Astrocyte (in vitro differentiated cells and primary cell): ENCODE results near the gene VPS37B. TPM values are rescaled to one million over a fixed set of nuclear protein-coding genes. Genes with fewer than 3 reads are reported as not detected.

ENCODE experiments used
- DNase-seq: peaks from one replicate; pipeline ENCODE4 v3.0.0-alpha.2; 2010; ENCODE audit warnings: low read depth
- FAIRE-seq: peaks from 2 replicates; lab custom pipeline; 2011; peaks lifted over from hg19 to GRCh38; lab: Jason Lieb, UNC
- H2AFZ ChIP-seq: 2 replicates; pipeline ENCODE4 v1.6.0; 2012; ENCODE audit warnings: low read depth, low read length, inconsistent platforms
- H3K27ac ChIP-seq: 2 replicates; pipeline ENCODE4 v1.5.1; 2011; ENCODE audit warnings: low read depth, low read length, inconsistent platforms
- H3K27me3 ChIP-seq: 2 replicates; pipeline ENCODE4 v1.6.0; 2011; ENCODE audit warnings: low read length, inconsistent platforms; ENCODE audit not compliant: insufficient read depth
- H3K36me3 ChIP-seq: 2 replicates; pipeline ENCODE4 v1.5.1; 2011; ENCODE audit warnings: low read length, inconsistent platforms; ENCODE audit not compliant: insufficient read depth
- H3K4me1 ChIP-seq: 2 replicates; pipeline ENCODE4 v1.5.1; 2011; ENCODE audit warnings: low read length, inconsistent platforms; ENCODE audit not compliant: insufficient read depth
- H3K4me2 ChIP-seq: 2 replicates; pipeline ENCODE4 v1.6.0; 2012; ENCODE audit warnings: low read length, inconsistent platforms
- H3K4me3 ChIP-seq: 2 replicates; pipeline ENCODE4 v1.5.1; 2011; ENCODE audit warnings: low read depth, mild to moderate bottlenecking, low read length, inconsistent platforms; ENCODE audit not compliant: insufficient read depth
- H3K79me2 ChIP-seq: 2 replicates; pipeline ENCODE4 v1.6.0; 2012; ENCODE audit warnings: mild to moderate bottlenecking, low read length, inconsistent platforms; ENCODE audit not compliant: insufficient read depth
- H3K9ac ChIP-seq: 2 replicates; pipeline ENCODE4 v1.6.0; 2012; ENCODE audit warnings: mild to moderate bottlenecking, low read length, inconsistent platforms
- H3K9me3 ChIP-seq: 2 replicates; pipeline ENCODE4 v1.5.1; 2012; ENCODE audit warnings: low read depth, mild to moderate bottlenecking, low read length, inconsistent platforms; ENCODE audit not compliant: insufficient read depth
- H4K20me1 ChIP-seq: 2 replicates; pipeline ENCODE4 v1.6.0; 2012; ENCODE audit warnings: low read length, inconsistent platforms; ENCODE audit not compliant: insufficient read depth
- H3K27ac Mint-ChIP-seq: one replicate; pipeline ENCODE4 v1.8.0; 2021; ENCODE audit warnings: mild to moderate bottlenecking, mixed read lengths; ENCODE audit not compliant: unreplicated experiment
- H3K27me3 Mint-ChIP-seq: one replicate; pipeline ENCODE4 v1.8.0; 2021; ENCODE audit warnings: low read depth, mixed read lengths; ENCODE audit not compliant: unreplicated experiment
- H3K36me3 Mint-ChIP-seq: one replicate; pipeline ENCODE4 v1.8.0; 2021; ENCODE audit warnings: low read depth, mixed read lengths; ENCODE audit not compliant: unreplicated experiment
- H3K4me1 Mint-ChIP-seq: one replicate; pipeline ENCODE4 v1.8.0; 2021; ENCODE audit warnings: low read depth, mixed read lengths; ENCODE audit not compliant: unreplicated experiment
- H3K4me3 Mint-ChIP-seq: one replicate; pipeline ENCODE4 v1.8.0; 2021; ENCODE audit warnings: mild to moderate bottlenecking, moderate library complexity, mixed read lengths; ENCODE audit not compliant: unreplicated experiment
- H3K9me3 Mint-ChIP-seq: one replicate; pipeline ENCODE4 v1.8.0; 2021; ENCODE audit warnings: mild to moderate bottlenecking, mixed read lengths; ENCODE audit not compliant: unreplicated experiment
- EZH2 ChIP-seq: IDR thresholded peaks from 2 replicates; pipeline ENCODE4 v1.6.1; 2012; ENCODE audit warnings: mild to moderate bottlenecking, low read length, inconsistent platforms; ENCODE audit not compliant: insufficient read depth
- total RNA-seq: library from RNA; stranded (reverse); gene quantifications from 2 replicates; pipeline ENCODE4 v1.2.1, GENCODE V29; 2021
- TF ChIP-seq, protein P1 (sequence below): IDR thresholded peaks from 2 replicates; pipeline ENCODE4 v1.5.1; 2011; ENCODE audit warnings: low read depth, mild to moderate bottlenecking, inconsistent platforms, low read length, moderate library complexity; ENCODE audit not compliant: insufficient read depth

Gene VPS37B
- total RNA-seq, 1 donor from 2014 or later, result 31.4 TPM

DNA sequence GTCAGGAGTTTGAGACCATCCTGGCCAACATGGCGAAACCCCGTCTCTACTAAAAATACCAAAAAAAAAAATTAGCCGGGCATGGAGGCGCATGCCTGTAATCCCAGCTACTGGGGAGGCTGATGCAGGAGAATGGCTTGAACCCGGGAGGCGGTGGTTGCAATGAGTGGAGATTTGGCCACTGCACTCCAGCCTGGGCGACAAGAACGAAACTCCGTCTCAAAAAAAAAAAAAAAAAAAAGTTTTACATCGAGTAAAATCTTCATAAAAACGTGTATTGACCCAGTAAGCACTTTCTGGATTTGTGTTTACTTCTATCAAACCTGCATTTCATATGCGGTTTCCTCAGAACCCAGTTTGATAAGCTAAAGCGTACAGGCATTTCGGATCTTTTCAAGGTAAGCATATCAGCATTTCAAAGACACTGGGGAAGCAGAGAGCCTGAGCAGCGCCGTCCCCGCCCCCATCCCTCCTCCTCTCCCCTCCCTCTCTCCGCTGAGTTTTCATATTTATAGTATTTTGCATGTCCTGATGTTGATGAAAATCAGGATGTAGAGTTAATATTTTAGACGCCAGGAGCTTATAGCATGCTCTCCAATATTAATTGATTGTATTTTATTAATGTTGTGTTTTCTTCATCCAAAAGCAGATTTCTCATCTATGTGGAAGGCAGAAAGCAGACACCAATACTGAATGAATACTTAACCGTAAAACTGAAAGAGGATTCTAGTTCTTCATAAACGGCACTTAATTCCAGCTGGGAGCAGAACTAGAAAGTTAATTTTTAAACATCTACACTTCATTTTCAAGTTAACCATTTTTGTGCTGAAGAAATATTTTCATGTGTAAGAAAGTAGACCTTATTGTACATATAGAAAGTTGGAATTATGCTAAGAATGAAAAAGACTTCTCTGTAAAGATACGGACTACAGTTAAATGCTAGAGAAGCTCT is 69.9 kb downstream of the VPS37B start:
- H3K9ac ChIP-seq, result peak overlapping the region; percentile 47
- H2AFZ ChIP-seq, result peak overlapping the region; percentile 64
- TF ChIP-seq EZH2, result no peak
- TF ChIP-seq, protein P1, sequence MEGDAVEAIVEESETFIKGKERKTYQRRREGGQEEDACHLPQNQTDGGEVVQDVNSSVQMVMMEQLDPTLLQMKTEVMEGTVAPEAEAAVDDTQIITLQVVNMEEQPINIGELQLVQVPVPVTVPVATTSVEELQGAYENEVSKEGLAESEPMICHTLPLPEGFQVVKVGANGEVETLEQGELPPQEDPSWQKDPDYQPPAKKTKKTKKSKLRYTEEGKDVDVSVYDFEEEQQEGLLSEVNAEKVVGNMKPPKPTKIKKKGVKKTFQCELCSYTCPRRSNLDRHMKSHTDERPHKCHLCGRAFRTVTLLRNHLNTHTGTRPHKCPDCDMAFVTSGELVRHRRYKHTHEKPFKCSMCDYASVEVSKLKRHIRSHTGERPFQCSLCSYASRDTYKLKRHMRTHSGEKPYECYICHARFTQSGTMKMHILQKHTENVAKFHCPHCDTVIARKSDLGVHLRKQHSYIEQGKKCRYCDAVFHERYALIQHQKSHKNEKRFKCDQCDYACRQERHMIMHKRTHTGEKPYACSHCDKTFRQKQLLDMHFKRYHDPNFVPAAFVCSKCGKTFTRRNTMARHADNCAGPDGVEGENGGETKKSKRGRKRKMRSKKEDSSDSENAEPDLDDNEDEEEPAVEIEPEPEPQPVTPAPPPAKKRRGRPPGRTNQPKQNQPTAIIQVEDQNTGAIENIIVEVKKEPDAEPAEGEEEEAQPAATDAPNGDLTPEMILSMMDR, result no peak
- H3K4me3 ChIP-seq, result peak overlapping the region; percentile 59
- FAIRE-seq (no peak), DNase-seq (no peak)
- peak overlapping the region; percentile 42 for H3K4me3 Mint-ChIP-seq
- H3K27me3 Mint-ChIP-seq, result peaks cover 3% of the 10 kb centered on the region
- no peaks in the 10 kb centered on the region for H3K9me3 ChIP-seq
- H3K4me1 Mint-ChIP-seq, result no peaks in the 10 kb centered on the region
- H3K27ac ChIP-seq, result no peak overlapping the region
- H4K20me1 ChIP-seq, result no peaks in the 10 kb centered on the region
- no peak overlapping the region for H3K27ac Mint-ChIP-seq
- H3K36me3 ChIP-seq, result no peaks in the 10 kb centered on the region
- no peaks in the 10 kb centered on the region for H3K36me3 Mint-ChIP-seq
- no peaks in the 10 kb centered on the region for H3K9me3 Mint-ChIP-seq
- no peaks in the 10 kb centered on the region for H3K4me1 ChIP-seq
- H3K79me2 ChIP-seq, result no peaks in the 10 kb centered on the region
- H3K4me2 ChIP-seq, result peak overlapping the region; percentile 89
- peaks cover 3% of the 10 kb centered on the region for H3K27me3 ChIP-seq

DNA sequence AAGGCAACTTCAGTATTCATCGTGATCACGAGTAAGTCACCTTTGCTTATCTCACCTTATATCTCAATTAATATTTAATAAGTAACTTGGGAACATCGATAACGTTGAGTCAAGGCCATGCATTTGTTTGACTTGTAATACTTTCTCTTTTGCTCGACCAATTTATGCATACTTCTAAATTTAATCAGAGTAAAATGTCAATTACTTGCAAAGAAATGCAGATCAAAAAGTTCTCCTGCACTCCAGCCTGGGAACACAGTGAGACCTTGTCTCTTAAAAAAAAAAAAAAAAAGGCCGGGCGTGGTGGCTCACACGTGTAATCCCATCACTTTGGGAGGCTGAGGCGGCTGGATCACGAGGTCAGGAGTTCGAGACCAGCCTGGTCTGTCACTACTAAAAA is 72.5 kb downstream of the VPS37B start:
- FAIRE-seq, result no peak
- peaks cover 3% of the 10 kb centered on the region for H3K27me3 ChIP-seq
- peaks cover 3% of the 10 kb centered on the region for H3K27me3 Mint-ChIP-seq

More for the DNA sequence above, 72.5 kb downstream of the VPS37B start:
- Histone ChIP-seq H2AFZ (no peak overlapping the region), H3K4me3 (no peak overlapping the region), H3K36me3 (no peaks in the 10 kb centered on the region), H4K20me1 (no peaks in the 10 kb centered on the region), H3K4me1 (no peaks in the 10 kb centered on the region), H3K27ac (no peak overlapping the region), H3K9ac (no peak overlapping the region), H3K4me2 (no peak overlapping the region), H3K79me2 (no peaks in the 10 kb centered on the region), H3K9me3 (no peaks in the 10 kb centered on the region)
- Mint-ChIP-seq H3K4me1 (peaks cover 4% of the 10 kb centered on the region), H3K36me3 (no peaks in the 10 kb centered on the region), H3K9me3 (no peaks in the 10 kb centered on the region), H3K4me3 (no peak overlapping the region), H3K27ac (no peak overlapping the region)
- TF ChIP-seq EZH2, result no peak
- TF ChIP-seq, protein P1, result no peak
- DNase-seq, result no peak
